ENCODE measurements around the gene VPS33A. TPM values are rescaled to one million over a fixed set of nuclear protein-coding genes. Genes with fewer than 3 reads are reported as not detected.

VPS33A gene
- total and polyA plus RNA-seq, 9 donors, result 9.4 to 22.5 (median 13.1) TPM

- Histone ChIP-seq H3K36me3 (no peaks in the 10 kb centered on the region), H3K27ac (no peak overlapping the region), H3K4me3 (no peak overlapping the region), H3K27me3 (no peaks in the 10 kb centered on the region), H3K4me1 (ENCODE audit: insufficient read depth) (no peaks in the 10 kb centered on the region), H3K9me3 (no peaks in the 10 kb centered on the region)
- 61 to 65% (median 62%) methylated on average over 12 of the region's 12 CpGs for WGBS, 3 donors
- DNase-seq, result no peak
- intact Hi-C loops (cut with DNase I), result no loop called here
- TF ChIP-seq EP300 (IDR thresholded peaks at IDR 0.05), result no peak
- TF ChIP-seq, protein P1, sequence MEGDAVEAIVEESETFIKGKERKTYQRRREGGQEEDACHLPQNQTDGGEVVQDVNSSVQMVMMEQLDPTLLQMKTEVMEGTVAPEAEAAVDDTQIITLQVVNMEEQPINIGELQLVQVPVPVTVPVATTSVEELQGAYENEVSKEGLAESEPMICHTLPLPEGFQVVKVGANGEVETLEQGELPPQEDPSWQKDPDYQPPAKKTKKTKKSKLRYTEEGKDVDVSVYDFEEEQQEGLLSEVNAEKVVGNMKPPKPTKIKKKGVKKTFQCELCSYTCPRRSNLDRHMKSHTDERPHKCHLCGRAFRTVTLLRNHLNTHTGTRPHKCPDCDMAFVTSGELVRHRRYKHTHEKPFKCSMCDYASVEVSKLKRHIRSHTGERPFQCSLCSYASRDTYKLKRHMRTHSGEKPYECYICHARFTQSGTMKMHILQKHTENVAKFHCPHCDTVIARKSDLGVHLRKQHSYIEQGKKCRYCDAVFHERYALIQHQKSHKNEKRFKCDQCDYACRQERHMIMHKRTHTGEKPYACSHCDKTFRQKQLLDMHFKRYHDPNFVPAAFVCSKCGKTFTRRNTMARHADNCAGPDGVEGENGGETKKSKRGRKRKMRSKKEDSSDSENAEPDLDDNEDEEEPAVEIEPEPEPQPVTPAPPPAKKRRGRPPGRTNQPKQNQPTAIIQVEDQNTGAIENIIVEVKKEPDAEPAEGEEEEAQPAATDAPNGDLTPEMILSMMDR (IDR thresholded peaks at IDR 0.05), result no peak
Measured at GRCh38 chr12:122187466-122187865, 78.8 kb downstream of the VPS33A start.

GRCh38 chr12:122185494-122186082 is 80.7 kb downstream of the VPS33A start:
- Histone ChIP-seq H3K27me3 (no peaks in the 10 kb centered on the region), H3K27ac (no peak overlapping the region), H3K4me1 (ENCODE audit: insufficient read depth) (no peaks in the 10 kb centered on the region), H3K4me3 (no peak overlapping the region), H3K36me3 (no peaks in the 10 kb centered on the region), H3K9me3 (no peaks in the 10 kb centered on the region)
- no peak for DNase-seq
- intact Hi-C loops (cut with DNase I), result no loop called here
- TF ChIP-seq EP300 (IDR thresholded peaks at IDR 0.05), result no peak
- TF ChIP-seq, protein P1 (IDR thresholded peaks at IDR 0.05), result no peak
- TF ChIP-seq POLR2A (IDR thresholded peaks at IDR 0.05), result no peak
- 89 to 90% (median 89%) methylated on average over 10 of the region's 10 CpGs for WGBS, 3 donors

- Histone ChIP-seq H3K4me3 (no peak overlapping the region), H3K9me3 (no peaks in the 10 kb centered on the region), H3K36me3 (no peaks in the 10 kb centered on the region), H3K4me1 (ENCODE audit: insufficient read depth) (no peaks in the 10 kb centered on the region), H3K27ac (no peak overlapping the region), H3K27me3 (no peaks in the 10 kb centered on the region)
- no peak for DNase-seq
- TF ChIP-seq, protein P1 (IDR thresholded peaks at IDR 0.05), result no peak
- TF ChIP-seq POLR2A (IDR thresholded peaks at IDR 0.05) (no peak), EP300 (IDR thresholded peaks at IDR 0.05) (no peak)
- WGBS, 3 donors, result 90 to 93% (median 93%) methylated on average over 7 of the region's 7 CpGs
- intact Hi-C loops (cut with DNase I), result no loop called here
Measured at GRCh38 chr12:122185079-122185478, 81.2 kb downstream of the VPS33A start.

DNA sequence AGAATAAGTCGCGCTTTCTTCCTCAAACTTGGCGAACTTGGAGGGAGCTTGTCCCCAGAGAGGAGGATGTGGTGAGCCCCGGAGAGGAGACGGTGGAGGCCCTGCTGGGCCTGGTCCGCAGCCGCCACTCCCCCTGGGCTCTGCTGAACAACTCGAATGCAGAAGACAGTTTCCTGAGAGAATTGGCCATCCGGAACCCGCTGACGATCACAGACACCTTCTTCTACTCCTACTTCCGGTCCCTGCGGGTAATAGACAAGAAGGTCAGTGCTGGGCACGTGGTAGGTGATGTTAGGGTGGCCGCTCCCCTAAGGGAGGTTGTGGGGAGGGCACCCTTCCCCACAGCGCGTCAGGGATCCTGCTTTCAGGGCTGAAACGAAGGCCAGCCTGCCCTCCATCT is 81.8 kb downstream of the VPS33A start:
- intact Hi-C loops (cut with DNase I), result no loop called here
- Histone ChIP-seq H3K27ac (no peak overlapping the region), H3K36me3 (no peaks in the 10 kb centered on the region), H3K4me3 (no peak overlapping the region), H3K27me3 (no peaks in the 10 kb centered on the region), H3K9me3 (no peaks in the 10 kb centered on the region), H3K4me1 (ENCODE audit: insufficient read depth) (no peaks in the 10 kb centered on the region)
- 89 to 91% (median 90%) methylated on average over 18 of the region's 18 CpGs for WGBS, 3 donors
- DNase-seq, result no peak
- TF ChIP-seq EP300 (IDR thresholded peaks at IDR 0.05) (no peak), POLR2A (IDR thresholded peaks at IDR 0.05) (no peak)
- TF ChIP-seq, protein P1 (IDR thresholded peaks at IDR 0.05), result no peak
